GM23248 (cell line): ENCODE results near the gene TMEM121.

Experiments
- EZH2 ChIP-seq: fragments of 200-600 bp; sonication (generic); IDR thresholded peaks from 2 replicates; pipeline ENCODE4 v1.6.1; 2018; ENCODE audit warnings: antibody characterized with exemption, mild to moderate bottlenecking; ENCODE audit not compliant: insufficient read depth, poor library complexity, severe bottlenecking
- EZH2phosphoT487 ChIP-seq: fragments of 200-600 bp; sonication (generic); IDR thresholded peaks from 2 replicates; pipeline ENCODE4 v1.6.1; 2018; ENCODE audit warnings: antibody characterized with exemption, moderate library complexity, mild to moderate bottlenecking, low read depth; ENCODE audit not compliant: insufficient read depth

- TF ChIP-seq EZH2phosphoT487 = no peak
- TF ChIP-seq EZH2 = no peak
These were observed 51.0 kb downstream of the TMEM121 start for GRCh38 chr14:105577314-105577861.
